AG09309 (cell line): ENCODE measurements around the gene MCMBP.
"Not testable (repeated sequence)": the region's sequence is repeated elsewhere in the genome, so short reads cannot be mapped to it uniquely, and the experiment has no call there.

Source experiments
- DNase-seq: peaks from one replicate; pipeline ENCODE4 v3.0.0-alpha.2; 2010; ENCODE audit warnings: low read depth
- H3K4me3 ChIP-seq: 2 replicates; pipeline ENCODE4 v1.5.1; 2011; ENCODE audit warnings: mild to moderate bottlenecking, low read depth, low read length, moderate library complexity; ENCODE audit not compliant: control insufficient read depth
- TF ChIP-seq, protein P1 (sequence below): IDR thresholded peaks from 2 replicates; pipeline ENCODE4 v1.5.1; 2011; ENCODE audit warnings: mild to moderate bottlenecking, low read depth, low read length, inconsistent platforms; ENCODE audit not compliant: insufficient read depth, control insufficient read depth; ENCODE audit errors: missing control alignments

The MCMBP gene

DNA sequence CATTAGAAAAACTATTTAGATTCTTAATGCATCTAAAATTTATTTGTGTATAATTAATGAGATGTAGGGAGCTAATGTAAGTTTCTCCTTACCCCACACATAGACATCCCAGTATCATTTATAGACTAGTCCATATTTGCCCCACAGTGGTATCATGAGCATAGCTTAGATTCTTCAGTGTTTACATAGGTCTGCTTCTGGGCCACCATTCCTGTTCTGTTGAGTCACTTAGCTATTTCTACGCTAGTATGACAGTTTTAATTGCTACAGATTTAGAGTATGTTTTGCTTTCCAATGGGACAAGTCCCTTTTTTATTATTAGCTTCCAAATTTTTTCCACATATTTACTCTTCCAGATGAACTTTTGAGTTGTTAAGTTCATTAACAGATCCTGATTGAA, 69.4 kb downstream of the MCMBP start:
- H3K4me3 ChIP-seq: no peak overlapping the region
- TF ChIP-seq, protein P1, sequence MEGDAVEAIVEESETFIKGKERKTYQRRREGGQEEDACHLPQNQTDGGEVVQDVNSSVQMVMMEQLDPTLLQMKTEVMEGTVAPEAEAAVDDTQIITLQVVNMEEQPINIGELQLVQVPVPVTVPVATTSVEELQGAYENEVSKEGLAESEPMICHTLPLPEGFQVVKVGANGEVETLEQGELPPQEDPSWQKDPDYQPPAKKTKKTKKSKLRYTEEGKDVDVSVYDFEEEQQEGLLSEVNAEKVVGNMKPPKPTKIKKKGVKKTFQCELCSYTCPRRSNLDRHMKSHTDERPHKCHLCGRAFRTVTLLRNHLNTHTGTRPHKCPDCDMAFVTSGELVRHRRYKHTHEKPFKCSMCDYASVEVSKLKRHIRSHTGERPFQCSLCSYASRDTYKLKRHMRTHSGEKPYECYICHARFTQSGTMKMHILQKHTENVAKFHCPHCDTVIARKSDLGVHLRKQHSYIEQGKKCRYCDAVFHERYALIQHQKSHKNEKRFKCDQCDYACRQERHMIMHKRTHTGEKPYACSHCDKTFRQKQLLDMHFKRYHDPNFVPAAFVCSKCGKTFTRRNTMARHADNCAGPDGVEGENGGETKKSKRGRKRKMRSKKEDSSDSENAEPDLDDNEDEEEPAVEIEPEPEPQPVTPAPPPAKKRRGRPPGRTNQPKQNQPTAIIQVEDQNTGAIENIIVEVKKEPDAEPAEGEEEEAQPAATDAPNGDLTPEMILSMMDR: no peak
- DNase-seq: no peak

DNA sequence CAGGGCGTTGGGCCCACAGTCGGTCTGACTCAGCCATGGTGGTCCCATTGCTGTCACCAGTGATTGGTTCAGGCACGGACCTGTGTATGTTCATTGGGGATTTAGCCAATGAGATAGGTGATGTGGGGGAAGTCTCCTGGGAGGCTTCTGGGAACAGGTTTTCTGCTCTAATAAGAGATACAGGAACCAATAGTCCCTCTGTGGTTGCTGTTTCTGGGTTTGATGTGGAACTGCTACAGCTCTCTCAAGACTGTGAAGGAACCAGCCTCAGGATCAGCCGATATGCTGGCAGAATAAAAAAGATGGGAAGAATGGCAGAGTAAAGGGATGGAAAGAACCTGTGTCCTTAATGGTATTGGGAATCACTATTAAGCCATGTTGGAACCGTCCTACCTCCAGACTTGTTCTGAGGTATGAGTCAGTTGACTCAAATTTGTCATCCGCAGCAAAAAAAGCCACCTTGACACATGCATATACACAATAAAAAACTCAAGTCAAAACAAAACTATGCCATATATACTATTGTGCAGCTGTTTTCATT, 70.6 kb downstream of the MCMBP start:
- H3K4me3 ChIP-seq: no peak overlapping the region
- TF ChIP-seq, protein P1: no peak
- DNase-seq: no peak

DNA sequence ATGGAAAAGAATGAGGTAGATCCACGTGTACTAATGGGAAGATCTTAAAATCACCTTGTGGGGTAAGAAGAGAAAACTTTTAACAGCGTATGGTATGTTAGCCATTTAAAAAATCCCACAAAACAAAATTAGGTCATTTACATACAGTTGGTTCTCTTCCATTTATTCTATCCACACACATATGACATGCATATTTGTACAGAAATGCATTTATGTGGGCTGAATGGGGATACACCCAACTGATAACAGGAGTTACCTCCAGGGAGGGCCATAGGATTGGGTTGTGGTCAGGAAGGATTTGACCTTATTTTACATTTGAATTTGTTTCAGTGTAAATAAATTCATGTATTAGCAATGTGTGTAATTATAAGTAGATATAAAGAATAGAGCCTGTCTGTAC, 71.5 kb downstream of the MCMBP start:
- no peak overlapping the region for H3K4me3 ChIP-seq
- TF ChIP-seq, protein P1: no peak
- DNase-seq: no peak

DNA sequence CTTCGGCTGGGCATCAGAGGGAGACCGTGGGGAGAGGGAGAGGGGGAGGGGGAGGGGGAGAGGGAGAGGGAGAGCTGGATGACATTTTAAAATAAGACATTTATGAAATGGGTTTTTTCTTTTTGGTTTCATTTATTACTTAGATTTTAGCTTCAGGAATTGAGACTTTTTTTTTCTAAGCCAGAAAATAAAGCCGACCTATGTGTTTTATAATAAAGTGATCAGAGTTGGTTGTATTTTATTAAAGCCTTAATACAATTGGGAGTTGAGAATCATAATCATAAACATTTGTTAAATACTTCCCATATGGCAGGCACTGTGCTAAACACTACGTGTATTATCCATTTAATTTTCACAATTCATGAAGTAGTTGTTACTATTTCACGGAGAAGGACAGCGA, 76.6 kb downstream of the MCMBP start:
- TF ChIP-seq, protein P1: no peak
- no peak for DNase-seq
- H3K4me3 ChIP-seq: no peak overlapping the region

DNA sequence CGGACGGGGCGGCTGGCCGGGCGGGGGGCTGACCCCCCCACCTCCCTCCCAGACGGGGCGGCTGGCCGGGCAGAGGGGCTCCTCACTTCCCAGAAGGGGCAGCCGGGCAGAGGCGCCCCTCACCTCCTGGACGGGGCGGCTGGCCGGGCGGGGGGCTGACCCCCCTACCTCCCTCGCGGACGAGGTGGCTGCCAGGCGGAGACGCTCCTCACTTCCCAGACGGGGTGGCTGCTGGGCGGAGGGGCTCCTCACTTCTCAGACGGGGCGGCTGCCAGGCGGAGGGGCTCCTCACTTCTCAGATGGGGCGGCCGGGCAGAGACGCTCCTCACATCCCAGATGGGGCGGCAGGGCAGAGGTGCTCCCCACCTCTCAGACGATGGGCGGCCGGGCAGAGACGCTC, 77.5 kb downstream of the MCMBP start:
- DNase-seq, H3K4me3 ChIP-seq: not testable (repeated sequence)

DNA sequence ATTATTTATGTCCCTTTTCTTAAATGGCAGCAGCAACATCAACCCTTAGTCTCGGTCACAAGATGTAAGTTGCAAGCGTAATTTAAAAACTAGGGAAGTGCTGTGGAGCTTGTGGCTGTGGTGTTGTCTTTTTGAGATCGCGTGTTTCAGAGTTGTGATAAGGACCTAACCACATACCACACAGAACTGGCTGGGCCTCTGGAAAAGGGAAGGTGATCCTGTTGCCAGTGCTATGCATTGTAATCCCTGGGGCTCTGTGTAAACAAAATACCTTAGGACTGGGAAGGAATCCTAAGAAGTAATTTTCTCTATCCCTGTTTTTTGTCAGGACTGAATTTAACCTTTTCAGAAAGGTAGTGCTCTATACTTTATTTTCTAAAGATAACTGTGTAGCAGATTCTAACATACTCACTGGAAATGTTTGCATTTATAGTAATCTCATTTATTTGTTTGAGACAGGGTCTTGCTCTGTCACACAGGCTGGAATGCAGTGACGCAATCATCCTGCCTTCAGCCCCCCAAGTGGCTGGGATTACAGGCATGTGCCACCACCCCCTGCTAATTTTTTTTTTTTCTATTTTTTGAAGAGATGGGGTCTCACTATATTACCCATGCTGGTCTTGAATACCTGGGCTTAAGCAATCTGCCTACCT, 86.4 kb downstream of the MCMBP start:
- H3K4me3 ChIP-seq: no peak overlapping the region
- TF ChIP-seq, protein P1: no peak
- DNase-seq: no peak

DNA sequence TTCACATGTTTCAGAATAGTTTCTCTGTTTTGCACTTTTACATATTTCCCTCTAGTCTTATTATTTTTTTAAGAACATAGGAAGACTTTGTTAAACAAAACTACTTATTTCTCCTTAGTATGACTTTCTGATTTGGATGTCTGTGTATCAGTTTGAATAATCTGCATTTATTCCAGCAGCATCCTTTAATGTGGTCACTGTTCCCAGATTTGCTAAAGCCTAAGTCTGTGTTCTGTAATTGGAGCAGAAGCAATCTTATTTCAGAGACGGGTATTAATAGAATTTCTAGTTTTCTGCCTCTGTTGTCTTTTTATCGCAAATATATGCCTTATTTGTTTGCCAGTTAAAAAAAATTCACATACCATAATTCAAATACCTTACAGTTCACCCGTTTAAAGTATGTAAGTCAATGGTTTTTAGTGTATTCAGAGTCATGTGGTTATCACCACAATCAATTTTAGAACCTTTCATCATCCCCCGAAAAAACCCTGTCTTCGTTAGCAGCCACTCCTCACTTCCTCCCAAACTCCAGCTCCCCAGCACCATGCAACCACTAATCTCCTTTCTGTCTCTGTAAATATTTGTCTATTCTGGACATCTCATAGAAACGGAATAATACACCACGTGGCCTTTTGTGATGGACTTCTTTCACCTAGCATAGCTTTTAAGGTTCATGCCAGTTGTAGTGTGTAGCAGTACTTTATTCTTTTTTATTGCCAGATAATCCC, 88.1 kb downstream of the MCMBP start:
- H3K4me3 ChIP-seq: no peak overlapping the region
- DNase-seq: no peak
- TF ChIP-seq, protein P1: no peak
